GM12892 (cell line): Measurements from ENCODE around the gene RICTOR.

Source experiments
- POLR2A ChIP-seq: IDR thresholded peaks from 2 replicates; pipeline ENCODE4 v1.6.1; 2011; ENCODE audit warnings: low read depth, low read length, control low read depth
- POLR2AphosphoS5 ChIP-seq: IDR thresholded peaks from 2 replicates; pipeline ENCODE4 v1.6.1; 2011; ENCODE audit warnings: low read depth, low read length, control low read depth
- TAF1 ChIP-seq: IDR thresholded peaks from 2 replicates; pipeline ENCODE4 v1.6.1; 2011; ENCODE audit warnings: low read depth, mild to moderate bottlenecking, control low read depth, low read length, borderline replicate concordance

DNA sequence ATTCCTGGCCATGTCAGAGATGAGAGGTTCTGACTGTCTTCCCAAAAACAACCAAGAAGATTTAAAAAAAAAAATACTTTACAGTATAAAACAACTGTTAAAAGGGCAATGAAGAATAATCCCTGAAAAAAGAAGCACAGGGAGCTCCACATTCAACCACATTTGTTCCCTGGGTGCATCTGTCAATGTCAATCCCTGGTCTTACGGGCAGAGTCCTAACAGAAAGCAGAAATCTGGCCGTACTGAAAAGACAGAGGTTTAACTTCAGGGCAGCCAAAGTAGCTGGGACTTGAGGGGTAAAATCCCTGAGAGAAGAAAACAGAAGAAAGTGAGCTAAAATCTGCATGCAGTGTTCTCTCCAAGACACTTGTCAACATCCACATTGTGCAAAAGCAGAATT is 76.6 kb downstream of the RICTOR start:
- TF ChIP-seq POLR2AphosphoS5 (no peak), POLR2A (no peak), TAF1 (no peak)
